HUES64 (cell line): ENCODE data around the gene ENOX2. TPM values are rescaled to one million over a fixed set of nuclear protein-coding genes. Genes with fewer than 3 reads are reported as not detected.
"Not testable (repeated sequence)": the region's sequence is repeated elsewhere in the genome, so short reads cannot be mapped to it uniquely, and the experiment has no call there.

ENCODE experiments used
- H3K27ac ChIP-seq: 2 replicates; pipeline ENCODE4 v1.7.0; 2013; ENCODE audit warnings: low read depth, low read length, inconsistent platforms
- H3K27me3 ChIP-seq: 2 replicates; pipeline ENCODE4 v1.6.1; 2013; ENCODE audit warnings: mild to moderate bottlenecking, low read length; ENCODE audit not compliant: insufficient read depth
- H3K36me3 ChIP-seq: 2 replicates; pipeline ENCODE4 v1.6.1; 2013; ENCODE audit warnings: mild to moderate bottlenecking, low read length; ENCODE audit not compliant: insufficient read depth
- H3K4me1 ChIP-seq: 2 replicates; pipeline ENCODE4 v1.6.1; 2013; ENCODE audit warnings: mild to moderate bottlenecking, low read length, moderate library complexity; ENCODE audit not compliant: insufficient read depth
- H3K4me3 ChIP-seq: 2 replicates; pipeline ENCODE4 v1.5.1; 2013; ENCODE audit warnings: mild to moderate bottlenecking, low read length, moderate library complexity
- H3K9ac ChIP-seq: 2 replicates; pipeline ENCODE4 v1.6.1; 2013; ENCODE audit warnings: mild to moderate bottlenecking, low read depth, low read length
- H3K9me3 ChIP-seq: 2 replicates; pipeline ENCODE4 v1.6.1; 2013; ENCODE audit warnings: low read depth, low read length; ENCODE audit not compliant: insufficient read depth
- WGBS: fragments of 150-250, 120-280 bp; methylation state at CpG from one replicate; pipeline ENCODE4 v1.1.7; 2013; ENCODE audit warnings: missing lambda C conversion rate; 5-methylcytosine and 5-hydroxymethylcytosine counted together
- polyA plus RNA-seq, 2 experiments: library from polyadenylated mRNA; stranded (reverse); fragments of 50-300 nt; gene quantifications; one replicate each; pipeline ENCODE4 v1.2.3, GENCODE V29; 2013

Gene ENOX2, protein sequence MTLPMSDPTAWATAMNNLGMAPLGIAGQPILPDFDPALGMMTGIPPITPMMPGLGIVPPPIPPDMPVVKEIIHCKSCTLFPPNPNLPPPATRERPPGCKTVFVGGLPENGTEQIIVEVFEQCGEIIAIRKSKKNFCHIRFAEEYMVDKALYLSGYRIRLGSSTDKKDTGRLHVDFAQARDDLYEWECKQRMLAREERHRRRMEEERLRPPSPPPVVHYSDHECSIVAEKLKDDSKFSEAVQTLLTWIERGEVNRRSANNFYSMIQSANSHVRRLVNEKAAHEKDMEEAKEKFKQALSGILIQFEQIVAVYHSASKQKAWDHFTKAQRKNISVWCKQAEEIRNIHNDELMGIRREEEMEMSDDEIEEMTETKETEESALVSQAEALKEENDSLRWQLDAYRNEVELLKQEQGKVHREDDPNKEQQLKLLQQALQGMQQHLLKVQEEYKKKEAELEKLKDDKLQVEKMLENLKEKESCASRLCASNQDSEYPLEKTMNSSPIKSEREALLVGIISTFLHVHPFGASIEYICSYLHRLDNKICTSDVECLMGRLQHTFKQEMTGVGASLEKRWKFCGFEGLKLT
- 8.0 TPM for polyA plus RNA-seq (2013, experiment 1 of 2)
- 8.1 TPM for polyA plus RNA-seq (2013, experiment 2 of 2)

DNA sequence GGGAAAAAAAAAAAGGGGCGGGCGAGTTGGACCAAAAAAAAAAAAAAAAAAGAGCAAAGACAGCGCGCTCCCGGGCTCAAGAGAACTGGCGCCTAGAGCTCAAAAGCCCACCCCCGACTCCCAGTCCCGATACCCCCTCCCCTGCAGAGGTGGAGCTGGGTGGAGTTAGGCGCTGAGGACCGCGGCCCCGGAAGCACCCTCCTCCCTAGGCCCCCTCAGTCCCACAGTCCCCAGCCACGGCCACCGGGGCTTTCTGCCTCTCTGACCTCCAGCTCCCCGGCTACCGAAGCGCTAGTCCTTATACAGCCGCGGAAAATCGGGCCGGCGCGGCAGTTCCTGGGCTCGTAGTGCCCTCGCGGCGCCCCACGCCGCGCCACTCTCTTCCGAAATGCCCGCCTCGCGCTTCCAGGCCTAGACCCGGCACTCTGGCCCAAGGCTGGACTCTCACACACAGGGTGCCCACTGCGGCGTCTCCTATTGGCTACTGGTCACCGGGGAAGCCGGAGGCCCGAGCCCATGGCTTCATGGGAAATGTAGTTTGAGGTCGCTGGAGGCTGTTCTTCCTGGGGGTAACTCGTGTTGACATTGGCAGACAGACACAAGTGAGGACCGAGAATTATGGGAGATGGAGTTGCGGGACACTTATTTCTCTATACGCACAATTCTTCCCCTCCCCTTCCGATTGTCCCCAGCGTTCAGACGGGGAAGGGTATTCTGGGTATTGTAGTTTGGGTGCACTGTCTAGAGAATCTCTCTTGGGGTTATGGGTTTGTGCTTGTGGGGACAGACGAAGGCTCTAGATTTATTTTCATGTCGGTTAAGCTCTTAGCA lies at the start of gene ENOX2:
Gene ENOX2, minus strand, starts transcription at position 427 of the 831 bp plus-strand sequence. CDS start 199,993 bp downstream, outside the sequence.
- under 1% methylated on average over 34 of the region's 50 CpGs for WGBS
- H3K4me1 ChIP-seq: no peaks in the 10 kb centered on the region
- H3K9me3 ChIP-seq: no peaks in the 10 kb centered on the region
- H3K27me3 ChIP-seq: no peaks in the 10 kb centered on the region
- H3K27ac ChIP-seq: peak within 1 kb of the TSS; percentile 79
- H3K4me3 ChIP-seq: peak within 1 kb of the TSS; percentile 79
- peak within 1 kb of the TSS; percentile 86 for H3K9ac ChIP-seq
- H3K36me3 ChIP-seq: no peaks in the 10 kb centered on the region

DNA sequence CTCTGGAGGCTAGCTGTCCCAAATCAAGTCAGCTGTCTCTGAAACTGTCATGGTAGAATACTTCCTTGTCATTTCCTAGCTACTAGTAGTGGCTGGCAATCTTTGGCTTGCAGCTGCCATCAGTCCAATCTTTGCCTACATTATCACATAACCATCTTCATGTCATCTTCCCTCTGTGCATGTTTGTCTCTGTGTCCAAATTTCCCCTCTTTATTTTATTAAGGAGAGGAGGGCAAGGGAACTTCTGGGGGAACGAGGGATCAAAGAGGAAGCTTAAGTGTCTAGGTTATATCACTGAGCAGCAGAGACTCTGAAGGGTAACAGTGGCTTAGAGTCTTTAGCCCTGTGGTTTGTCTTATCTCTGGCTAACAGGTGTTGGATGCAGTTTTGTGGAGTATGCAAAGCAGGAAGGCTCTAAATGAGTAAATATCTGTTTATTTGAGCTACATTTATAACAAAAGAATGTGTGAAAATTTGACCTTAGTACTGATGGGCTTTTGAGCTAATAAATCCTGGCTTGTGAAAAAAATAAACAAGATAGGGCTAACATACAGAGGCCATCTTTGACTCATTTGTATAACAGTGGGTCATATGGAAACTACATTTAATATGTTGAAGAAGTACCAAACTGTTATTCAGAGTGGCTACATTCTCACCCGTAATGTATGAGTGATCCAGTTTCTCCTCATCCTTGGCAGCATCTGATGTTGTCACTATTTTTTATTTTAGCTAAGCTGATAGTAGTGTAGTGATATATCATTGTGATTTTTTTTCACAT lies 49.4 kb upstream of the ENOX2 start:
- H3K9me3 ChIP-seq: no peaks in the 10 kb centered on the region
- no peak overlapping the region for H3K9ac ChIP-seq
- H3K4me3 ChIP-seq: no peak overlapping the region
- WGBS: 75% methylated on average over 1 of the region's 2 CpGs
- H3K36me3 ChIP-seq: no peaks in the 10 kb centered on the region
- no peak overlapping the region for H3K27ac ChIP-seq
- H3K4me1 ChIP-seq: no peaks in the 10 kb centered on the region
- no peaks in the 10 kb centered on the region for H3K27me3 ChIP-seq

DNA sequence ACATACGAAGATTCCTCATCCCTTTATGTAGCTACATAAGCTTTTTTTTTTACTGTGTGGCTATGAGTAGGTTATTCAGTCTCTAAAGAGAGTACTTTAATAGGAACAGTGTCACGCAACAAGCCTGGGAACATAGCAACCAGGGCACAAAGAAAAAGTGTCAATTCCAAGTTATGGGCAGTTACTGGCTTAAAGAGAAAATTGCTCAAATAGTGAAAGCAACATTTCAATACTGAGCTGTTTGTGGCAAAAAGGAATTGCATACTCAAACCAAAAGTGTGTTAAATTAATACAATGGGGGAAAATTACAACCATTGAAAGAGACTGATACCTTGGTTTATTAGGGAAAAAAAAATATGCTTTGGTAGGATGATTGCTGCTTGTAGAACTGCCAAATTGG lies 41.2 kb upstream of the ENOX2 start:
- no peak overlapping the region for H3K4me3 ChIP-seq
- no peaks in the 10 kb centered on the region for H3K4me1 ChIP-seq
- H3K27ac ChIP-seq: no peak overlapping the region
- no peaks in the 10 kb centered on the region for H3K9me3 ChIP-seq
- no peaks in the 10 kb centered on the region for H3K27me3 ChIP-seq
- no peak overlapping the region for H3K9ac ChIP-seq
- 84% methylated on average over 1 of the region's 2 CpGs for WGBS
- no peaks in the 10 kb centered on the region for H3K36me3 ChIP-seq

DNA sequence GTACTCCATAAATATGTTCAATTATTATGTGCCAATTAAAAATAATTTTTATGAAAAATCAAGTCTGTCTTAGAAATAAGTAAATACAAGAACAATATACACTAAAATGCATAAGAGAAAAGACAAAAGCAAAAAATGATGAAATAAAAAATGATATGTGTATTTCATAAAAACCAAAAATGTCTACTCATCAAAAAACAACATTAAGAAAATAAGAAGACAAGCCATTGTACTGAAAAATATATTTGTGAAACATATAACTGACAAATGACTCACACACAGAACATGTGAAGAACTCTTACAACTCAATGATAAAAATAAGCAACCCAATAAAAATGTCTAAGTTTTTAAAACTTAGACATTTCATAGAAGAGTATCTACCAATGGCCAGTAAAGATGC lies 34.1 kb upstream of the ENOX2 start:
- no peaks in the 10 kb centered on the region for H3K9me3 ChIP-seq

DNA sequence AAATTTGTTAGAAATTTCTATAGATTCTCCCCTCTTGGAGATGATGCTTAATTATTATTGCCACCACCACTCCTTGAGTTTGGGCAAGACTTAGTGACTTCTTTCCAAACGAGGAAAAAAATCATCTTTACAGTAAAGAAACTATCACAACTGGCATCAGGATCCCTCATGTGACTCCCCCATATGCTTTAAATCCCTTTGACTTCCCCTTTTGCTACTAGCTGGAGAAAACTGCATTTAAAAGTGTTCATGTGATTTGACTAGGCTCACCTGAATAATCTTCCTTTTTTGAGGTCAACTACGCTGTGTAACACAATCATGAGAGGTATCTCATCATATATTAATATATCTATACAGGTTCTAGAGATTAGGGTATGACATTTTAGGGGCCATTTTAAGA lies 30.3 kb upstream of the ENOX2 start:
- H3K36me3 ChIP-seq: no peaks in the 10 kb centered on the region
- H3K27ac ChIP-seq: no peak overlapping the region
- no peaks in the 10 kb centered on the region for H3K9me3 ChIP-seq
- H3K4me1 ChIP-seq: no peaks in the 10 kb centered on the region
- H3K4me3 ChIP-seq: no peak overlapping the region
- 91% methylated on average over 1 of the region's 2 CpGs for WGBS
- no peaks in the 10 kb centered on the region for H3K27me3 ChIP-seq
- H3K9ac ChIP-seq: no peak overlapping the region

More for the DNA sequence above, 34.1 kb upstream of the ENOX2 start:
- Histone ChIP-seq H3K27ac (no peak overlapping the region), H3K4me1 (no peaks in the 10 kb centered on the region), H3K27me3 (no peaks in the 10 kb centered on the region), H3K4me3 (no peak overlapping the region), H3K9ac (no peak overlapping the region), H3K36me3 (no peaks in the 10 kb centered on the region)

DNA sequence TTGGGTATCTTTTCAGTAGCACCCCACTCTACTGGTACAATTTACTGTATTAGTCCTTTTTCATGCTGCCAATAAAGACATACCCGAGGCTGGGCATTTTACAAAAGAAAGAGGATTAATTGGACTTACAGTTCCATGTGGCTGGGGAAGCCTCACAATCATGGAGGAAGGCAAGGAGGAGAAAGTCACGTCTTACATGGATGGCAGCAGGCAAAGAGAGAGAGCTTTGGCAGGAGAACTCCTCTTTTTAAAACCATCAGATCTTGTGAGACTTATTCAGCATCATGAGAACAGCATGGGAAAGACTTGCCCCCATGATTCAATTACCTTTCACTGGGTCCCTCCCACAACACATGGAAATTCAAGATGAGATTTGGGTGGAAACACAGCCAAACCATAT lies 17.4 kb upstream of the ENOX2 start:
- not testable (repeated sequence) for H3K27me3 ChIP-seq, H3K9me3 ChIP-seq, H3K36me3 ChIP-seq, H3K27ac ChIP-seq, H3K4me1 ChIP-seq, H3K4me3 ChIP-seq, H3K9ac ChIP-seq
- WGBS: 91% methylated on average over 2 of the region's 2 CpGs

DNA sequence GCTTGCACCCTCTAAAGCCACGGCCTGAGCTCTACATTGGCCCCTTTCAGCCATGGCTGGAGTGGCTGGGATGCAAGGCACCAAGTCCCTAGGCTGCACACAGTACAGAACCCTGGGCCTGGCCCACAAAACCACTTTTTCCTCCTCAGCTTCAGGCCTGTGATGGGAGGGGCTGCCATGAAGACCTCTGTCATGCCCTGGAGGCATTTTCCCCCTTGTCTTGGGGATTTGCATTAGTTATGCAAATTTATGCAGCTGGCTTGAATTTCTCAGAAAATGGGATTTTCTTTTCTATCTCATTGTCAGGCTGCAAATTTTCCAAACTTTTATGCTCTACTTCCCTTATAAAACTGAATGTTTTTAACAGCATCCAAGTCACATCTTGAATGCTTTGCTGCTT lies 16.7 kb upstream of the ENOX2 start:
- not testable (repeated sequence) for H3K4me1 ChIP-seq, H3K4me3 ChIP-seq, H3K9ac ChIP-seq, H3K36me3 ChIP-seq, H3K9me3 ChIP-seq, H3K27me3 ChIP-seq, H3K27ac ChIP-seq
- WGBS: 82% methylated on average over 1 of the region's 1 CpG

DNA sequence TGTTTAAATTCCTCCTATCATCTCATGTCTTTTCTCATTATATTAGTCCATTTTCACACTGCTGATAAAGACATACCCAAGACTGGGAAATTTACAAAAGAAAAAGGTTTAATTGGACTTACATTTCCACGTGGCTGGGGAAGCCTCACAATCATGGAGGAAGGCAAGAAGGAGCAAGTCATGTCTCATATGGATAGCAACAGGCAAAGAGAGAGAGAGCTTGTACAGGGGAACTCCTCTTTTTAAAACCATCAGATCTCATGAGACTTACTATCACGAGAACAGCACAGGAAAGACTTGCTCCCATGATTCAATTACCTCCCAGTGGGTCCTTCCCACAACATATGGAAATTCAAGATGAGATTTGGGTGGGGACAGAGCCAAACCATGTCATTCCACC lies 15.5 kb upstream of the ENOX2 start:
- H3K9ac ChIP-seq, H3K9me3 ChIP-seq, H3K4me3 ChIP-seq, H3K4me1 ChIP-seq, H3K36me3 ChIP-seq, H3K27ac ChIP-seq, H3K27me3 ChIP-seq: not testable (repeated sequence)
- WGBS: 75% methylated on average over 1 of the region's 2 CpGs

DNA sequence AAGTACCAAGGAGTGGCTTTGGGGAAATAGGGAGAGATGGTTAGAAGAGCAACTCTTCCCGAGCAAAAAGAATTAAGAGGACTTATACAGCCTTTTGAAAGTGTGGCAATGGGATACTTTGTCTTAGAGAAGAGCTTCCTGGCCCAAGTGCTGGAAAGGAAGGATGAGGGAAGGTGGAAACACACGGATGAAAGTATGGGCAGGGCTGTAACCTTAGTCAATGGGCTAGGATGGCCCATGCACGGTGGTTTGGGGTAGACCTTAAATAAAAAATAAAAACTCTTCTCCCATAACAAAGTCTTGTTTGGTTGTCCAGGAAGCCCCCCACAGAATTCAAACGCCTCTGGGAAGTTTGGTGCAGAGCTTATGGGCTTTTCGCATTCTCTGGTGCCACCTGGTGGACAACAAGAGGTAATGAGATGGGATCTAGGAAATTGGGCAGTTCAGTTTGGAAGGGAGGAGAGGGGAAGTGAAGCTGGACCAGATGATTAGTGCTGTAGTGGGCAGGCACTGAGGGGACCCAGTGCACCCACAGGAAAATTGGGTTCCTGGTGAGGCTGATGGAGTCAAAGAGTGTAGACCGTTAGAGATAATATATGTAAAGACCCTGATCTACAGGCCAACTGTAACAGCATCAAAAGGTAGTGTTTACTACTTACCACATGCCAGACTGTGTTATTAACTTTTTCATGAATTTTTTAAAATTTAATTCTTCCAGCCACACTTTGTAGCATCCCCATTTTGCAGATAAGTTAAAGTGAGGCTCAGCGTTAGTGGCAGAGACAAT lies 13.8 kb upstream of the ENOX2 start:
- Histone ChIP-seq H3K9me3 (no peaks in the 10 kb centered on the region), H3K27me3 (no peaks in the 10 kb centered on the region), H3K27ac (no peak overlapping the region), H3K4me3 (no peak overlapping the region), H3K36me3 (no peaks in the 10 kb centered on the region), H3K4me1 (no peaks in the 10 kb centered on the region), H3K9ac (no peak overlapping the region)
- 51% methylated on average over 5 of the region's 7 CpGs for WGBS

DNA sequence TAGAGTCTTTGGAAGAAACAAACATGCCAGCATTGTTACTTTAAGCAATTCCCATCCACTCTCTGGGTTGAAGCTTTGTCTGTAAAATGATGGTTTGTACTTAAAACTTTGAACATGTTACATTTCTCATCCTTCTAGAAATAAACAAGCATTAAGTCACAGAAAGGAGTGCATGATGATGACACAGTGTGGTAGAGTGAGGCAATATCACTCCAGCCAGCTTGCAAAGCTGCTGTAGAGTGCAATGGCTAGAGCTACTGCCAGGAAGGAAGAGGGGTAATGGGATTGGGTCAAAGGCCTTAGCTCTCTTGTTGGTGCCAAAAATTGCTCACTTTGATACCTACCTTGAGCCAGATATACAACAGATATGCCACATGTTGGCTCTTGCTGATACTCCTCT lies 12.3 kb upstream of the ENOX2 start:
- Histone ChIP-seq H3K27ac (no peak overlapping the region), H3K4me1 (no peaks in the 10 kb centered on the region), H3K4me3 (no peak overlapping the region), H3K27me3 (no peaks in the 10 kb centered on the region), H3K9ac (no peak overlapping the region), H3K9me3 (no peaks in the 10 kb centered on the region), H3K36me3 (no peaks in the 10 kb centered on the region)
